SK-MEL-5 (cell line): ENCODE results near the gene ALG2. TPM values are rescaled to one million over a fixed set of nuclear protein-coding genes. Genes with fewer than 3 reads are reported as not detected.

Experiments used
- DNase-seq: peaks from one replicate; pipeline ENCODE4 v3.0.0-alpha.2; 2016; ENCODE audit warnings: low read depth, low spot score
- in situ Hi-C: cut with HindIII; loops from 2 replicates; pipeline ENCODE4 v1.10.0; 2016; ENCODE audit warnings: low sequenced_read_pairs, high pct_unique_total_duplicates, low pct_unique_long_range_greater_than_20kb
- polyA plus RNA-seq, 2 experiments: library from polyadenylated mRNA; depleted of rRNA; stranded (reverse); fragments of >200 nt; gene quantifications; 2 replicates each; pipeline ENCODE4 v1.2.3, GENCODE V29; 2015
- total RNA-seq: library from RNA; depleted of rRNA; stranded (reverse); fragments of >200 nt; shearing (Covaris generic); gene quantifications from 2 replicates; pipeline ENCODE4 v1.2.3, GENCODE V29; 2014; rRNA removed

Gene ALG2
- total RNA-seq = 60.0 and 64.0 TPM in 2 replicates
- polyA plus RNA-seq (2015; cell fraction: cytosol; rRNA removed) = 54.2 and 59.0 TPM in 2 replicates
- 44.1 and 53.1 TPM in 2 replicates for polyA plus RNA-seq (2015; cell fraction: nucleus; rRNA removed)

GRCh38 chr9:99221621-99222415 lies at the start of gene ALG2, which contains the start of gene SEC61B:
Gene ALG2, minus strand, starts transcription at chr9:99221942. Its CDS starts 48 bp downstream, at chr9:99221894.
Gene SEC61B, plus strand, starts transcription at chr9:99222282. Its CDS starts 82 bp downstream, at chr9:99222364.
- in situ Hi-C loops = no loop called here

GRCh38 chr9:99270491-99270890 lies 48.7 kb upstream of the ALG2 start:
- in situ Hi-C loops = no loop called here
- DNase-seq = no peak

More at GRCh38 chr9:99221621-99222415, at the start of gene ALG2, which contains the start of gene SEC61B:
- peak; percentile 93 for DNase-seq

GRCh38 chr9:99269416-99269815 lies 47.7 kb upstream of the ALG2 start:
- no peak for DNase-seq
- in situ Hi-C loops = no loop called here

- in situ Hi-C loops = no loop called here
- DNase-seq = peak; percentile 83
These were observed 44.7 kb upstream of the ALG2 start for GRCh38 chr9:99266255-99267023.

GRCh38 chr9:99265691-99266090 lies 43.9 kb upstream of the ALG2 start:
- no peak for DNase-seq
- in situ Hi-C loops = no loop called here

- DNase-seq = peak; percentile 56
- in situ Hi-C loops = no loop called here
These were observed 42.4 kb upstream of the ALG2 start for GRCh38 chr9:99264070-99264680.

- in situ Hi-C loops = no loop called here
- DNase-seq = no peak
These were observed 41.2 kb upstream of the ALG2 start for GRCh38 chr9:99262949-99263418.

- no peak for DNase-seq
These were observed 40.2 kb upstream of the ALG2 start for GRCh38 chr9:99261923-99262322.

GRCh38 chr9:99259231-99259918 lies 37.6 kb upstream of the ALG2 start:
- in situ Hi-C loops = no loop called here
- peak; percentile 68 for DNase-seq

More at GRCh38 chr9:99261923-99262322, 40.2 kb upstream of the ALG2 start:
- in situ Hi-C loops = no loop called here

- in situ Hi-C loops = no loop called here
- no peak for DNase-seq
These were observed 36.1 kb upstream of the ALG2 start for GRCh38 chr9:99257723-99258389.

GRCh38 chr9:99255651-99256050 lies 33.9 kb upstream of the ALG2 start:
- DNase-seq = no peak
- in situ Hi-C loops = no loop called here

GRCh38 chr9:99253772-99254431 lies 32.2 kb upstream of the ALG2 start:
- peak; percentile 40 for DNase-seq
- in situ Hi-C loops = no loop called here

- in situ Hi-C loops = no loop called here
These were observed 31.4 kb upstream of the ALG2 start for GRCh38 chr9:99253134-99253533.

GRCh38 chr9:99251157-99251556 lies 29.4 kb upstream of the ALG2 start:
- in situ Hi-C loops = no loop called here
- DNase-seq = no peak

More at GRCh38 chr9:99253134-99253533, 31.4 kb upstream of the ALG2 start:
- no peak for DNase-seq

- no peak for DNase-seq
These were observed 27.9 kb upstream of the ALG2 start for GRCh38 chr9:99249619-99250018.

More at GRCh38 chr9:99249619-99250018, 27.9 kb upstream of the ALG2 start:
- in situ Hi-C loops = no loop called here
